H1 (cell line): ENCODE results near the gene RASGEF1C. TPM values are rescaled to one million over a fixed set of nuclear protein-coding genes. Genes with fewer than 3 reads are reported as not detected.

Experiments used
- ASH2L ChIP-seq: fragments of 200-600, 300-600 bp; sonication (generic); IDR thresholded peaks from one replicate; pipeline ENCODE4 v1.7.1; 2017; ENCODE audit warnings: low read length
- CBX5 ChIP-seq: fragments of 300-800, 300-1000 bp; sonication (generic); IDR thresholded peaks from 2 replicates; pipeline ENCODE4 v1.7.1; 2016; ENCODE audit warnings: antibody characterized with exemption, low read length, low read depth
- KDM4A ChIP-seq: IDR thresholded peaks from one replicate; pipeline ENCODE4 v1.7.1; 2012; ENCODE audit warnings: low read depth, mild to moderate bottlenecking, moderate library complexity, low read length, inconsistent platforms; ENCODE audit not compliant: severe bottlenecking
- SIN3A ChIP-seq, 2 experiments: IDR thresholded peaks in 1 of 2; conservative IDR thresholded peaks in 1 of 2; 2 replicates each; pipeline ENCODE4 v1.6.1; 2011 to 2012; ENCODE audit warnings: low read length in 2 of 2, improper control_type of control experiment in 1 of 2, low read depth in 1 of 2, mild to moderate bottlenecking in 1 of 2
- polyA plus RNA-seq, 7 experiments: library from polyadenylated mRNA; depleted of rRNA in 3 of 7; stranded (reverse) in 5 of 7; unstranded in 2 of 7; fragments of >200 nt in 5 of 7; fragments of 200-250 nt in 2 of 7; gene quantifications; 1 replicate in 5 of 7; 2 replicates in 1 of 7; 4 replicates in 1 of 7; pipeline versions ENCODE4 v1.2.1 to v1.2.3, GENCODE V29; 2011 to 2013; ENCODE audit warnings: missing spikeins in 2 of 7, mixed read lengths in 2 of 7
- total RNA-seq: library from RNA; stranded (reverse); fragmentation: NEBNext Ultra II Directional; extraction: Animal tissue kit (Norgen Biotek cat#: 25700); gene quantifications from 2 replicates; pipeline ENCODE4 v1.2.1, GENCODE V29; 2021

Gene RASGEF1C
- total and polyA plus RNA-seq, 2 of the 8 experiments (the other 6 are each of a cell fraction or from before 2014, with no cell fraction given), result 0.26 to 0.61 TPM

DNA sequence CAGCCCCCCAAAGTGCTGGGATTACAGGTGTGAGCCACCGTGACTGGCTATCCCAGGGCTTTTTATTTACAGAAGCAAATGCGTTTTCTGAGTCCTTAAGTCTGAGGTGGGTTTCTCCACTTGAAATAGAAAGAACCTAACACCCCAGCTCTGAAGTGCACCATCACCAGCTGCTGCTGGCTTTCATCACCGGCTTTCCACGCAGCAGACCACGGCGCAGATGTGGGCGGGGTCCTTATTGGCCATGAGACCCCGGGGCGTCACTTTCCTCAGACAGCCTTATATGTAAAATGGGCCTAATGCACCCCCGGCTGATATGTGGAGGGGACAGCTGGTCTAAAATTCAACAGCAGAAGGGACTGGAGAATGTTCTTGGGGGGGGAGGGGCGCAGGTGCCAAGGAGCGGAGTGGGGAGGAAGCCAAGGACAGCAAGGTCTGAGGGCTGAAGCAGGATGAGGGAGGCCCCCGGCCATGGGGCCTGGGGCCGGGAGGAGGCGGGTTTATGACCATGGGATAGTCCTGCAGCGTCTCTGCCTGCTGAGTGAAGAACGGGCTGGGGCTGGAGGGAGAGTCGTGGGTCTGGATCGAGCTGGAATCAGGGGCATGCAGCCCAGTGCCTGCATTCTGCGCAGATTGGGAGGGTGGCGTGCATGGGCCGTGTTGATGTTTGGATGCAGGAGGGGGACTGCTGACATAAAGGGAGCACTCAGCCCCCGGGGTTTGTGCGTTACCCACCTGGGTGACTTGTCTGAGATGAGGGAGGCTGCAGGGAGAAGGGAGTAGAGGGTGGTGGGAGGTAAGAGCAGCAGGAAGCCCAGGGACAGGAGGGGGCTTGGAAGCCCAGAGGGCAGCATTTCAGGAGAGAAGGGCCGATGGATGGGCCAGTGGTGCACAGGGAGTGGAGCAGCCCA lies 30.2 kb downstream of the RASGEF1C start (continued):
- TF ChIP-seq KDM4A (no peak), ASH2L (no peak), CBX5 (no peak), SIN3A (conservative IDR thresholded peaks at IDR 0.05 in 1 of 2, IDR thresholded peaks at IDR 0.05 in 1 of 2; ENCODE audit: low read depth in 1 of 2, low read length in 2 of 2) (no peak)
